Measurements from ENCODE around the gene BRD4. TPM values are rescaled to one million over a fixed set of nuclear protein-coding genes. Genes with fewer than 3 reads are reported as not detected.

The BRD4 gene
- total and polyA plus RNA-seq, 2 of the 13 experiments (the other 11 are each of a cell fraction or from before 2014, with no cell fraction given), result 10.5 to 11.4 TPM

DNA sequence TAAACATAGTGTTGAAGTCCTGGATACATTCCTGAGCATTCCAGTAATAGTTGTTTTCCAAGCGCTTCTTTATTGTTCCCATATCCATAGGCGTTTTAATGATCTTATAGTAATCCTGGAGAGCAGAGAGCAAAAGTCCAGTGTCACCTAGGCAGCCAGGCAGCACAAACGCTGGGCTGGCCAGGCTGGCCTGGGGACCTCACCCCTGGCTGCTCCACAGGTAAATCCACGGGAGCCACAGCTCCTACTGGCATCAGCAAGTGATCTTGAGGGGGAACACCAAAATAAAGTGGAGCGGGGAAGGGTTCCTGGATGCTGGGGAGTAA, 63.4 kb downstream of the BRD4 start (continued):
- TF ChIP-seq, protein P1, sequence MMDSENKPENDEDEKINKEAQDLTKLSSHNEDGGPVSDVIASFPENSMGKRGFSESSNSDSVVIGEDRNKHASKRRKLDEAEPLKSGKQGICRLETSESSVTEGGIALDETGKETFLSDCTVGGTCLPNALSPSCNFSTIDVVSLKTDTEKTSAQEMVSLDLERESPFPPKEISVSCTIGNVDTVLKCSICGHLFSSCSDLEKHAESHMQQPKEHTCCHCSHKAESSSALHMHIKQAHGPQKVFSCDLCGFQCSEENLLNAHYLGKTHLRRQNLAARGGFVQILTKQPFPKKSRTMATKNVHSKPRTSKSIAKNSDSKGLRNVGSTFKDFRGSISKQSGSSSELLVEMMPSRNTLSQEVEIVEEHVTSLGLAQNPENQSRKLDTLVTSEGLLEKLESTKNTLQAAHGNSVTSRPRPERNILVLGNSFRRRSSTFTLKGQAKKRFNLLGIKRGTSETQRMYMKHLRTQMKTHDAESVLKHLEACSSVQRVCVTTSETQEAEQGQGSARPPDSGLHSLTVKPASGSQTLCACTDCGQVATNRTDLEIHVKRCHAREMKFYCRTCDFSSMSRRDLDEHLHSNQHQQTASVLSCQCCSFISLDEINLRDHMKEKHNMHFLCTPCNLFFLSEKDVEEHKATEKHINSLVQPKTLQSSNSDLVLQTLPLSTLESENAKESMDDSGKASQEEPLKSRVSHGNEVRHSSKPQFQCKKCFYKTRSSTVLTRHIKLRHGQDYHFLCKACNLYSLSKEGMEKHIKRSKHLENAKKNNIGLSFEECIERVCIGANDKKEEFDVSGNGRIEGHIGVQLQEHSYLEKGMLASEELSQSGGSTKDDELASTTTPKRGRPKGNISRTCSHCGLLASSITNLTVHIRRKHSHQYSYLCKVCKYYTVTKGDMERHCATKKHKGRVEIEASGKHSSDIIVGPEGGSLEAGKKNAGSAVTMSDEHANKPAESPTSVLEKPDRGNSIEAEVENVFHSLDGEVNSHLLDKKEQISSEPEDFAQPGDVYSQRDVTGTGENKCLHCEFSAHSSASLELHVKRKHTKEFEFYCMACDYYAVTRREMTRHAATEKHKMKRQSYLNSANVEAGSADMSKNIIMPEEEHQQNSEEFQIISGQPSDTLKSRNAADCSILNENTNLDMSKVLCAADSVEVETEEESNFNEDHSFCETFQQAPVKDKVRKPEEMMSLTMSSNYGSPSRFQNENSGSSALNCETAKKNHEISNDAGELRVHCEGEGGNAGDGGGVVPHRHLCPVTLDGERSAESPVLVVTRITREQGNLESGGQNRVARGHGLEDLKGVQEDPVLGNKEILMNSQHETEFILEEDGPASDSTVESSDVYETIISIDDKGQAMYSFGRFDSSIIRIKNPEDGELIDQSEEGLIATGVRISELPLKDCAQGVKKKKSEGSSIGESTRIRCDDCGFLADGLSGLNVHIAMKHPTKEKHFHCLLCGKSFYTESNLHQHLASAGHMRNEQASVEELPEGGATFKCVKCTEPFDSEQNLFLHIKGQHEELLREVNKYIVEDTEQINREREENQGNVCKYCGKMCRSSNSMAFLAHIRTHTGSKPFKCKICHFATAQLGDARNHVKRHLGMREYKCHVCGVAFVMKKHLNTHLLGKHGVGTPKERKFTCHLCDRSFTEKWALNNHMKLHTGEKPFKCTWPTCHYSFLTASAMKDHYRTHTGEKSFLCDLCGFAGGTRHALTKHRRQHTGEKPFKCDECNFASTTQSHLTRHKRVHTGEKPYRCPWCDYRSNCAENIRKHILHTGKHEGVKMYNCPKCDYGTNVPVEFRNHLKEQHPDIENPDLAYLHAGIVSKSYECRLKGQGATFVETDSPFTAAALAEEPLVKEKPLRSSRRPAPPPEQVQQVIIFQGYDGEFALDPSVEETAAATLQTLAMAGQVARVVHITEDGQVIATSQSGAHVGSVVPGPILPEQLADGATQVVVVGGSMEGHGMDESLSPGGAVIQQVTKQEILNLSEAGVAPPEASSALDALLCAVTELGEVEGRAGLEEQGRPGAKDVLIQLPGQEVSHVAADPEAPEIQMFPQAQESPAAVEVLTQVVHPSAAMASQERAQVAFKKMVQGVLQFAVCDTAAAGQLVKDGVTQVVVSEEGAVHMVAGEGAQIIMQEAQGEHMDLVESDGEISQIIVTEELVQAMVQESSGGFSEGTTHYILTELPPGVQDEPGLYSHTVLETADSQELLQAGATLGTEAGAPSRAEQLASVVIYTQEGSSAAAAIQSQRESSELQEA (CRISPR knock-in tag; IDR thresholded peaks at IDR 0.05; ENCODE audit: not compliant biosample characterization), result no peak
- no peak for TF ChIP-seq SATB2 (CRISPR knock-in tag; IDR thresholded peaks at IDR 0.05)
- TF ChIP-seq HNRNPLL (IDR thresholded peaks at IDR 0.05; ENCODE audit: low read depth, low read length, poor library complexity, severe bottlenecking), result no peak
- TF ChIP-seq NR2C2 (CRISPR knock-in tag; IDR thresholded peaks at IDR 0.05; ENCODE audit: borderline replicate concordance), result no peak
- TF ChIP-seq TCF12 (IDR thresholded peaks at IDR 0.05), result no peak
- no peak for TF ChIP-seq TCF12 (CRISPR knock-in tag; IDR thresholded peaks at IDR 0.05)
- TF ChIP-seq RARA (CRISPR knock-in tag; IDR thresholded peaks at IDR 0.05), result peak; percentile 37; the same call in 1 of the 2 replicates
- TF ChIP-seq, protein P2, sequence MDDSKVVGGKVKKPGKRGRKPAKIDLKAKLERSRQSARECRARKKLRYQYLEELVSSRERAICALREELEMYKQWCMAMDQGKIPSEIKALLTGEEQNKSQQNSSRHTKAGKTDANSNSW (CRISPR knock-in tag; IDR thresholded peaks at IDR 0.05; ENCODE audit: borderline replicate concordance), result no peak
